Measurements from ENCODE around the gene EVA1A. TPM values are rescaled to one million over a fixed set of nuclear protein-coding genes. Genes with fewer than 3 reads are reported as not detected.

The EVA1A gene
- polyA plus RNA-seq, 1 donor (not counting 4 experiments of a cell fraction or from before 2014, with no cell fraction given) = 11.5 TPM

GRCh38 chr2:75548036-75548573, 12.6 kb downstream of the EVA1A start:
- no peaks in the 10 kb centered on the region for H3K27me3 ChIP-seq (ENCODE audit: control insufficient read depth, extremely low read depth, insufficient read depth, low read length)
- peaks cover 0 to 1% of the 10 kb centered on the region in 2 experiments for H3K36me3 ChIP-seq (ENCODE audit: control insufficient read depth in 2 of 2, extremely low read depth in 1 of 2, insufficient read depth in 2 of 2, low read length in 2 of 2)
- DNase-seq (ENCODE audit: low read depth, low spot score) (no peak), FAIRE-seq (no peak)
- no peak overlapping the region for H3K4me3 ChIP-seq (ENCODE audit: control insufficient read depth in 2 of 3, extremely low read depth in 1 of 3, insufficient read depth in 2 of 3, low read depth in 1 of 3, low read length in 3 of 3)
- no peak overlapping the region for H3K27ac ChIP-seq (ENCODE audit: control insufficient read depth, insufficient read depth, low read length)
- no peaks in the 10 kb centered on the region for H3K9me3 ChIP-seq (ENCODE audit: control insufficient read depth, low read depth, low read length)
- H2AFZ ChIP-seq (ENCODE audit: control insufficient read depth, low read length) = no peak overlapping the region
- H3K79me2 ChIP-seq (ENCODE audit: control insufficient read depth, insufficient read depth, low read length) = peaks cover 3% of the 10 kb centered on the region
- TF ChIP-seq CTCF (optimal IDR thresholded peaks at IDR 0.05 in 1 of 3, IDR thresholded peaks at IDR 0.05 in 1 of 3, conservative IDR thresholded peaks at IDR 0.05 in 1 of 3; ENCODE audit: extremely low read depth in 1 of 3, insufficient read depth in 2 of 3, low read length in 3 of 3) = no peak
- TF ChIP-seq EZH2 (IDR thresholded peaks at IDR 0.05; ENCODE audit: low read length) = no peak
- H3K4me1 ChIP-seq (ENCODE audit: control insufficient read depth, extremely low read depth, insufficient read depth, low read length) = no peaks in the 10 kb centered on the region
- dilution Hi-C loops (cut with MboI; ENCODE audit: extremely low pct_ligation_motif_present, low sequenced_read_pairs) = no loop called here
- H3K9me1 ChIP-seq (ENCODE audit: control insufficient read depth, extremely low read depth, insufficient read depth, low read length) = no peaks in the 10 kb centered on the region
- no peak overlapping the region for H3K4me2 ChIP-seq (ENCODE audit: control insufficient read depth, extremely low read depth, insufficient read depth, low read depth, low read length)
- no peaks in the 10 kb centered on the region for H4K20me1 ChIP-seq (ENCODE audit: control insufficient read depth, extremely low read depth, insufficient read depth, low read length)
- no peak overlapping the region for H3K9ac ChIP-seq (ENCODE audit: control insufficient read depth, extremely low read depth, insufficient read depth, low read length)

- H3K9ac ChIP-seq (ENCODE audit: control insufficient read depth, extremely low read depth, insufficient read depth, low read length) = no peak overlapping the region
- H3K4me2 ChIP-seq (ENCODE audit: control insufficient read depth, extremely low read depth, insufficient read depth, low read depth, low read length) = no peak overlapping the region
- H3K27ac ChIP-seq (ENCODE audit: control insufficient read depth, insufficient read depth, low read length) = no peak overlapping the region
- DNase-seq (ENCODE audit: low read depth, low spot score) (no peak), FAIRE-seq (no peak)
- dilution Hi-C loops (cut with MboI; ENCODE audit: extremely low pct_ligation_motif_present, low sequenced_read_pairs) = no loop called here
- no peaks in the 10 kb centered on the region for H3K27me3 ChIP-seq (ENCODE audit: control insufficient read depth, extremely low read depth, insufficient read depth, low read length)
- peaks cover 3% of the 10 kb centered on the region for H3K79me2 ChIP-seq (ENCODE audit: control insufficient read depth, insufficient read depth, low read length)
- no peak overlapping the region for H2AFZ ChIP-seq (ENCODE audit: control insufficient read depth, low read length)
- no peak for TF ChIP-seq CTCF (optimal IDR thresholded peaks at IDR 0.05 in 1 of 3, IDR thresholded peaks at IDR 0.05 in 1 of 3, conservative IDR thresholded peaks at IDR 0.05 in 1 of 3; ENCODE audit: extremely low read depth in 1 of 3, insufficient read depth in 2 of 3, low read length in 3 of 3)
- H4K20me1 ChIP-seq (ENCODE audit: control insufficient read depth, extremely low read depth, insufficient read depth, low read length) = no peaks in the 10 kb centered on the region
- no peaks in the 10 kb centered on the region for H3K9me1 ChIP-seq (ENCODE audit: control insufficient read depth, extremely low read depth, insufficient read depth, low read length)
- H3K9me3 ChIP-seq (ENCODE audit: control insufficient read depth, low read depth, low read length) = no peaks in the 10 kb centered on the region
- peaks cover 0 to 1% of the 10 kb centered on the region in 2 experiments for H3K36me3 ChIP-seq (ENCODE audit: control insufficient read depth in 2 of 2, extremely low read depth in 1 of 2, insufficient read depth in 2 of 2, low read length in 2 of 2)
- no peaks in the 10 kb centered on the region for H3K4me1 ChIP-seq (ENCODE audit: control insufficient read depth, extremely low read depth, insufficient read depth, low read length)
- no peak overlapping the region for H3K4me3 ChIP-seq (ENCODE audit: control insufficient read depth in 2 of 3, extremely low read depth in 1 of 3, insufficient read depth in 2 of 3, low read depth in 1 of 3, low read length in 3 of 3)
Measured at GRCh38 chr2:75547345-75548035, 13.2 kb downstream of the EVA1A start.
